RWPE1 (cell line): ENCODE results near the gene CD9.
"Not testable (repeated sequence)": the region's sequence is repeated elsewhere in the genome, so short reads cannot be mapped to it uniquely, and the experiment has no call there.

Source experiments
- CTCF ChIA-PET: fragments of 350-600 bp; sonication (Branson Sonifier 250); formaldehyde crosslinking; extraction: SDS; loops from one replicate; lab custom pipeline; 2021; lab: Yijun Ruan, JAX
- POLR2A ChIA-PET: fragments of 400-600 bp; formaldehyde crosslinking; extraction: SDS; loops from one replicate; lab custom pipeline; 2020; ENCODE audit warnings: antibody characterized with exemption; ENCODE audit not compliant: low non-redundant PET; lab: Yijun Ruan, JAX
- DNase-seq: peaks from one replicate; pipeline ENCODE4 v3.0.0; 2012; ENCODE audit warnings: low spot score
- H3K27ac ChIP-seq: fragments of 450-650 bp; 2 replicates; pipeline ENCODE4 v1.5.1; 2017
- TF ChIP-seq, protein P1 (sequence below): fragments of 450-650 bp; conservative IDR thresholded peaks from 2 replicates; pipeline ENCODE4 v1.5.1; 2017; ENCODE audit warnings: low read depth, mild to moderate bottlenecking

The CD9 gene, protein sequence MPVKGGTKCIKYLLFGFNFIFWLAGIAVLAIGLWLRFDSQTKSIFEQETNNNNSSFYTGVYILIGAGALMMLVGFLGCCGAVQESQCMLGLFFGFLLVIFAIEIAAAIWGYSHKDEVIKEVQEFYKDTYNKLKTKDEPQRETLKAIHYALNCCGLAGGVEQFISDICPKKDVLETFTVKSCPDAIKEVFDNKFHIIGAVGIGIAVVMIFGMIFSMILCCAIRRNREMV

DNA sequence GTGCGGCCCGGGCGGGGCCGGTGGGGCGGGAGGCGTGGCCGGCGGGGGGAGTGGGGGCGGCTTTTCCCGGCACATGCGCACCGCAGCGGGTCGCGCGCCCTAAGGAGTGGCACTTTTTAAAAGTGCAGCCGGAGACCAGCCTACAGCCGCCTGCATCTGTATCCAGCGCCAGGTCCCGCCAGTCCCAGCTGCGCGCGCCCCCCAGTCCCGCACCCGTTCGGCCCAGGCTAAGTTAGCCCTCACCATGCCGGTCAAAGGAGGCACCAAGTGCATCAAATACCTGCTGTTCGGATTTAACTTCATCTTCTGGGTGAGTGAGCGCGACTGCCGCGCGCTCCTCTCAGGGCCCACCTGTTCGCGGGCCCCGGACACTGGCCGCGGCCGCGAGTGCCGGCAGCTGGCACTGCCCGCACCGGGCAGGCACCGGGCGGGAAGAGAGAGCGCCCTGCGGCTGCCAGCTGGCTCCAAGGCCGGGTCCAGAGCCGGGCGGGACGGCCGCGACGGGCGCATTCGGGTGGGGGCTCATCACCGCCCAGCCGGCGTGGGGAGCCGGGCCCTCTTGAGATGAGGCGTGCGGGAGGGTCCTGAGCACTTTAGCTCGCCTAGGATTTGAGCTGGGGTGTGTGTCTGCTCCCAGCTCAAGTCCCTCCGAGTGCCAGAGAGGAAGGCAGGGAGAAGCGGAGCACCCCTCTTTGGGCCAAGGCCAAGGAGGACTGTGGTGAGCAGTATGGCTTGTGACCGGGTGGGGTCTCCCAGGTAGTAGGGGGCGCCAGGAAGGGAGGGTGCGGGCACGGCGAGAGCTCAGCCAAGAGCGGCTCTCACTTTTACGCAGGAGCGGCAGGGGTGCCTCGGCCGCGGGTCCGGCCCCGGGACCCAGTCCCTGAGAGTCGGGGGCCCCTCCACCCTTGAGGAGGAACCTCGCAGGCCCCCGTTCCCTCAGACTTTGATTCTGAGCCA lies at the start of gene CD9:
TSS of gene CD9 (plus strand) at position 145 of the 957 bp plus-strand sequence. CDS start at position 245, 100 bp downstream.
- TF ChIP-seq, protein P1, sequence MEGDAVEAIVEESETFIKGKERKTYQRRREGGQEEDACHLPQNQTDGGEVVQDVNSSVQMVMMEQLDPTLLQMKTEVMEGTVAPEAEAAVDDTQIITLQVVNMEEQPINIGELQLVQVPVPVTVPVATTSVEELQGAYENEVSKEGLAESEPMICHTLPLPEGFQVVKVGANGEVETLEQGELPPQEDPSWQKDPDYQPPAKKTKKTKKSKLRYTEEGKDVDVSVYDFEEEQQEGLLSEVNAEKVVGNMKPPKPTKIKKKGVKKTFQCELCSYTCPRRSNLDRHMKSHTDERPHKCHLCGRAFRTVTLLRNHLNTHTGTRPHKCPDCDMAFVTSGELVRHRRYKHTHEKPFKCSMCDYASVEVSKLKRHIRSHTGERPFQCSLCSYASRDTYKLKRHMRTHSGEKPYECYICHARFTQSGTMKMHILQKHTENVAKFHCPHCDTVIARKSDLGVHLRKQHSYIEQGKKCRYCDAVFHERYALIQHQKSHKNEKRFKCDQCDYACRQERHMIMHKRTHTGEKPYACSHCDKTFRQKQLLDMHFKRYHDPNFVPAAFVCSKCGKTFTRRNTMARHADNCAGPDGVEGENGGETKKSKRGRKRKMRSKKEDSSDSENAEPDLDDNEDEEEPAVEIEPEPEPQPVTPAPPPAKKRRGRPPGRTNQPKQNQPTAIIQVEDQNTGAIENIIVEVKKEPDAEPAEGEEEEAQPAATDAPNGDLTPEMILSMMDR = no peak
- H3K27ac ChIP-seq = peak within 1 kb of the TSS; percentile 87
- DNase-seq = peak; percentile 76
- POLR2A ChIA-PET = interaction anchor here (0.5 to 1.8 kb wide), 4 partner anchors 9 to 79 kb away, joined by 3 to 11 read pairs (median 4); no protein-coding TSS in a partner anchor
- CTCF ChIA-PET = interaction anchor here (0.7 to 6.4 kb wide), 8 partner anchors 14 to 265 kb away, joined by 3 to 28 read pairs (median 4); no protein-coding TSS in a partner anchor

DNA sequence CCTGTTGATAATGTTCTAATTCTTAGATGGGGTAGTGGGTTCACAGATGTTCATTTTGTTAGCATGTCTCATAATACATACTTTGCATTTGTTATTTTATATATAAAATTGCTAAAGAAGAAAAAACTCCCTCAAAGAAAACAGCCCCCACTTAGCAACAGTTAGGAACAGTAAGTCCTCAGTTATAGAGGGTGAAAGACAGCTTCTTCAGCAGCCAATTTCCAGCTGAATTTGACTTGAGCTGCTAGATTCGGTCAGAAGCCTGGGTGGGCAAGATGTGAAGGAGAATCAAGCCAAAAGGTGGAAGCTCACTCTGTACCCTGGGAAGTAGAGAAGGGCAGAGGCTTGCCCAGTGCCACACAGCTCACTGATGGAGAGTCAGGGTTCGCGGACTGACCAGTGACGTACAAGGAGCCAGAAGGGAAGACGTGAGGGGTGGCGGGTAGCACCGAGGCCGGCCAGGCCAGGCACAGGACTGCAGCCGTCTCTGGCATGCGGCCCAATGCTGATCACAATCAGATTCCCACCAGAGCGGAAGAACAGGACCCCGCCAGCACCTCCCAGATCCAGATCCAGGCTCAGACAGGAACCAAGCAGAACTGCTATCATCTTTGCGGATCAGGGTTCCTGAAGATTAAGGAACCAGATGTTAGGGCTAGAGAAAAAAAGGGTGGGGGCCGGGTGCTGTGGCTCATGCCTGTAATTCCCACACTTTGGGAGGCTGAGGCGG lies 45.3 kb upstream of the CD9 start:
- ChIA-PET CTCF (no interaction called here), POLR2A (no interaction called here)
- H3K27ac ChIP-seq = no peak overlapping the region
- TF ChIP-seq, protein P1 = no peak
- no peak for DNase-seq

DNA sequence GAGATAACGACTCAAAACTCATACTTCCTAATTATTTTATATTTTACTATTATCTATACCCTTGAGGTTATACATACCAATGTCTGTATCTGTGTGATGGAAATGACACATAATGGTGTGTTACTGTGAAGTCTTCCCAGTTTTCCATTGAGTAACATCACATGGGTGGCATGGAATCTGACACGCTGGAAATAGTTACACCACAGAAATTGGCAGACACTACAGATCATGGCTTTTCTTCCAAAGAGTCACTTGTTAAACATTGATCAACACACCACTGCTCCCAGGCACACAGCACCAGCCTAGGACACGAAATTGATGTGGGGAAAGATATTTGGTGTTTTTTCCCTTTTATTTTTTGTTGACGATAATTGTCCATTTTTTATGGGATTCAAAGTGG lies 42.7 kb upstream of the CD9 start:
- no peak overlapping the region for H3K27ac ChIP-seq
- ChIA-PET CTCF (interaction anchor here (0.5 kb wide), 2 partner anchors 38 to 654 kb away, joined by 3 read pairs; no protein-coding TSS in a partner anchor), POLR2A (no interaction called here)
- TF ChIP-seq, protein P1 = no peak
- no peak for DNase-seq

DNA sequence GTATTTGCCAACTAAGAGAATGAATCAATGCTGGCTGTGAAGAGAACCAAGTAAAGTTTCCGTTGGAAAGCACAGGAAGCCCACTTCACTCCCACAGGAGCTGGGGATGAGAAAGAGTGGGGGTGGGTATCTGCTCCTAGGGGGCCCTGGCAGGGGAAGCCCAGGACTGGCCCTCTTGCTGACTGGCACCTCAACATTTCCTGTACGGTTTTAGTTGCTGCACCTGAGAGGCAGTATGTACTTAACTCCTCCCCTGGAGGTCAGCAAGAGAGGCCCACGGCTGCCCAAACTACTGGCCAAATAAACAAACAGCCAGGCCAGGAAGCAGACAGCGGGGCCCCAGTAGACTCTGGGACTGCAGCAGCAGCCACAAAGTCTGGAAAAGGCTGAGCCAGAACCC lies 41.9 kb upstream of the CD9 start:
- DNase-seq = no peak
- no peak overlapping the region for H3K27ac ChIP-seq
- TF ChIP-seq, protein P1 = no peak
- POLR2A ChIA-PET = no interaction called here
- CTCF ChIA-PET = interaction anchor here (0.5 to 0.6 kb wide), 3 partner anchors 39 to 655 kb away, joined by 3 to 6 read pairs (median 3); no protein-coding TSS in a partner anchor

DNA sequence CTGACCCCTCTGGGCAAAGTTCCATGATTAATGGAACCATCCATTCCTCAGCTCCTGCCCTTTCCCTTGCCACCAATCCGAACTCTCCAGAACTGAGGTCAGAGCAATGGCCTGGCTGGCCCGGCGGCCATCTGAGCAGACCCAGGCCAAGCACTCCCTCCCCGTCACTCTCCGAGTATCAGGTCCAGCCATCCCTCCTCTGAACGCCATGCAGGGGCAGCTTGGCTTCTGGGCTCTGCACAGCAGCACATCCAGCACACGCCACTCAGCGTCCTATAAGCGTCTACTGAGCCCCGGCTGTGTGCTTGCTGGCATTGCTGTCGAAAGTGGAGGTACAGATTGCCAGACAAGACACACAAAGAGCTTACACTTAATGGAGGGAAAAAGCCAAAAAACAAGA lies 41.5 kb upstream of the CD9 start:
- TF ChIP-seq, protein P1 = no peak
- ChIA-PET POLR2A (no interaction called here), CTCF (interaction anchor here (0.6 kb wide), 1 partner anchor 183 kb away, joined by 6 read pairs; no protein-coding TSS in a partner anchor)
- H3K27ac ChIP-seq = no peak overlapping the region
- DNase-seq = no peak

DNA sequence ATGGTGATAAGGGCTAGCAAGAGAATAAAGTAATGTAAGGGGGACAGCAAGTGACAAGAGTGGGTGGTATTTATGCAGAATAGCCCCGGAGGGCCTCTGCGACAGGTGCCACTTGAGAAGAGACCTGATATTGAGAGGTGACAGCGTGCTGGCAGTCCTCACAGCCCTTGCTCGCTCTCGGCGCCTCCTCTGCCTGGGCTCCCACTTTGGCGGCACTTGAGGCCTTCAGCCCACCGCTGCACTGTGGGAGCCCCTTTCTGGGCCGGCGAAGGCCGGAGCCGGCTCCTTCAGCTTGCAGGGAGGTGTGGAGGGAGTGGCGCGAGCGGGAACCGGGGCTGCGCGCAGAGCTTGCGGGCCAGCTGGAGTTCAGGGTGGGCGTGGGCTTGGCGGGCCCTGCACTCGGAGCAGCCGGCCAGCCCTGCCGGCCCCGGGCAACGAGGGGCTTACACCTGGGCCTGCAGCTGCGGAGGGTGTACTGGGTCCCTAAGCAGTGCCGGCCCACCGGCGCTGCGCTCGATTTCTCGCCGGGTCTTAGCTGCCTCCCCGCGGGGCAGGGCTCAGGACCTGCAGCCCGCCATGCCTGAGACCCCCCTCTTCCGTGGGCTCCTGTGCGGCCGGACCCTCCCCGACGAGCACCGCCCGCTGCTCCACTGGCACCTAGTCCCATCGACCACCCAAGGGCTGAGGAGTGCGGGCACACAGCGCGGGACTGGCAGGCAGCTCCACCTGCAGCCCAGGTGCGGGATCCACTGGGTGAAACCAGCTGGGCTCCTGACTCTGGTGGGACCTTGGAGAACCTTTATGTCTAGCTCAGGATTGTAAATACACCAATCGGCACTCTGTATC lies 40.8 kb upstream of the CD9 start:
- DNase-seq, H3K27ac ChIP-seq, POLR2A ChIA-PET, CTCF ChIA-PET: not testable (repeated sequence)

DNA sequence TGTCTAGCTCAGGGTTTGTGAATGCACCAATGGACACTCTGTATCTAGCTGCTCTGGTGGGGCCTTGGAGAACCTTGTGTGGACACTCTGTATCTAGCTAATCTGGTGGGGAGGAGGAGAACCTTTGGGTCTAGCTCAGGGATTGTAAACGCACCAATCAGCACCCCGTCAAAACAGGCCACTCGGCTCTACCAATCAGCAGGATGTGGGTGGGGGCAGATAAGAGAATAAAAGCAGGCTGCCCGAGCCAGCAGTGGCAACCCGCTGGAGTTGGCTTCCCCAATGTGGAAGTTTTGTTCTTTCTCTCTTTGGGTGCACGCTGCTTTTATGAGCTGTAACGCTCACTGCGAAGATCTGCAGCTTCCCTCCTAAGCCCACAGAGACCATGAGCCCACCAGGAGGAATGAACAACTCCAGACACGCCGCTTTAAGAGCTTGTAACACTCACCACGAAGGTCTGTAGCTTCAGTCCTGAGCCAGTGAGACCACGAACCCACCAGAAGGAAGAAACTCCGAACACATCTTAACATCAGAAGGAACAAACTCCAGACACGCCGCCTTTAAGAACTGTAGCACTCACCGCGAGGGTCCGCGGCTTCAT lies 40.1 kb upstream of the CD9 start:
- POLR2A ChIA-PET, CTCF ChIA-PET, DNase-seq: not testable (repeated sequence)

More for the DNA sequence above, 40.1 kb upstream of the CD9 start:
- H3K27ac ChIP-seq = not testable (repeated sequence)
